Upper lobe of left lung (tissue), 6 donors: ENCODE data around the gene C1orf87. TPM values are rescaled to one million over a fixed set of nuclear protein-coding genes. Genes with fewer than 3 reads are reported as not detected.

Experiments
- ATAC-seq, 2 donors: fragments of 200-7000 bp; cut with Tn5 transposase; one replicate each; pipeline ENCODE4 v1.9.1; 2022; ENCODE audit warnings: mild to moderate bottlenecking in 2 of 2, moderate library complexity in 2 of 2; ENCODE audit not compliant: low FRiP score in 2 of 2
- DNase-seq, 2 donors: peaks; one replicate each; pipeline ENCODE4 v3.0.0-alpha.2; 2019 to 2020
- H3K27ac ChIP-seq, 4 donors: fragments of 200-600 bp; sonication (generic); one replicate each; pipeline ENCODE4 v1.5.1; 2016 to 2019
- H3K27me3 ChIP-seq, 4 donors: fragments of 200-600 bp; sonication (generic); one replicate each; pipeline ENCODE4 v1.5.1; 2017 to 2019
- H3K36me3 ChIP-seq, 4 donors: fragments of 200-600 bp; sonication (generic); one replicate each; pipeline ENCODE4 v1.5.1; 2016 to 2019
- H3K4me1 ChIP-seq, 4 donors: fragments of 200-600 bp; sonication (generic); one replicate each; pipeline ENCODE4 v1.5.1; 2018 to 2019
- H3K4me3 ChIP-seq, 4 donors: fragments of 200-600 bp; sonication (generic); one replicate each; pipeline ENCODE4 v1.5.1; 2017 to 2019; ENCODE audit warnings: mild to moderate bottlenecking in 2 of 4, moderate library complexity in 1 of 4
- H3K9me3 ChIP-seq, 4 donors: fragments of 200-600 bp; sonication (generic); one replicate each; pipeline ENCODE4 v1.5.1; 2018 to 2019
- CTCF ChIP-seq, 6 experiments: fragments of 450-650 bp in 4 of 6; fragments of 200-600 bp in 2 of 6; sonication (generic) in 2 of 6; IDR thresholded peaks; one replicate each; pipeline ENCODE4 v1.5.1; 2016 to 2019; ENCODE audit warnings: antibody characterized with exemption in 6 of 6
- EP300 ChIP-seq, 4 donors: sonication (generic); formaldehyde crosslinking; IDR thresholded peaks; one replicate each; pipeline ENCODE4 v1.5.1; 2017; ENCODE audit warnings: antibody characterized with exemption in 4 of 4, control low read depth in 2 of 4
- POLR2A ChIP-seq, 4 donors: fragments of 450-650 bp; IDR thresholded peaks; one replicate each; pipeline ENCODE4 v1.5.1; 2016 to 2017; ENCODE audit warnings: antibody characterized with exemption in 4 of 4, mild to moderate bottlenecking in 2 of 4
- POLR2AphosphoS5 ChIP-seq, 2 donors: sonication (generic); formaldehyde crosslinking; IDR thresholded peaks; one replicate each; pipeline ENCODE4 v1.5.1; 2017; ENCODE audit warnings: antibody characterized with exemption in 2 of 2
- WGBS, 2 donors: methylation state at CpG; one replicate each; pipeline ENCODE4 v1.1.5; 2017 to 2018; 5-methylcytosine and 5-hydroxymethylcytosine counted together
- total RNA-seq, 6 donors: library from RNA; depleted of rRNA in 4 of 6; stranded (reverse); fragments of >200 nt in 4 of 6; gene quantifications; one replicate each; pipeline versions ENCODE4 v1.1.0 to v1.2.1, GENCODE V29; 2016 to 2021
- donor health status: DM: no; HTN: no; CAD: no; lungs with moderate emphysema.
- donor health status: DM: no; HTN: yes; CAD: no; lungs with severe emphysema.

C1orf87 gene
- total RNA-seq, 6 donors from 2014 or later, result 0.40 to 26.1 (median 4.8) TPM

- no peak for DNase-seq
- WGBS, 2 donors, result 56 to 74% methylated on average over 4 of the region's 4 CpGs
- no peak for ATAC-seq
Observed at GRCh38 chr1:60078182-60078581, 4.6 kb upstream of the C1orf87 start.

GRCh38 chr1:60071296-60071695, 2.3 kb downstream of the C1orf87 start:
- no peak for DNase-seq
- no peaks in the 10 kb centered on the region for H3K36me3 ChIP-seq
- 50 to 60% methylated on average over 1 of the region's 1 CpG for WGBS, 2 donors
- H3K9me3 ChIP-seq, result no peaks in the 10 kb centered on the region
- no peak for ATAC-seq
- no peak overlapping the region for H3K27ac ChIP-seq
- H3K4me3 ChIP-seq, result no peak overlapping the region
- peaks cover 0 to 6% (median 0%) of the 10 kb centered on the region in 4 donors for H3K4me1 ChIP-seq
- peaks cover 0 to 7% (median 0%) of the 10 kb centered on the region in 4 donors for H3K27me3 ChIP-seq
- TF ChIP-seq EP300 (IDR thresholded peaks at IDR 0.05), result no peak
- no peak for TF ChIP-seq POLR2AphosphoS5 (IDR thresholded peaks at IDR 0.05)
- no peak for TF ChIP-seq CTCF (IDR thresholded peaks at IDR 0.05)
- TF ChIP-seq POLR2A (IDR thresholded peaks at IDR 0.05), result no peak

More at GRCh38 chr1:60078182-60078581, 4.6 kb upstream of the C1orf87 start:
- Histone ChIP-seq H3K4me3 (no peak overlapping the region), H3K9me3 (no peaks in the 10 kb centered on the region), H3K4me1 (peaks cover 0 to 6% (median 0%) of the 10 kb centered on the region in 4 donors), H3K27me3 (peaks cover 0 to 7% (median 0%) of the 10 kb centered on the region in 4 donors), H3K27ac (no peak overlapping the region), H3K36me3 (no peaks in the 10 kb centered on the region)
- TF ChIP-seq EP300 (IDR thresholded peaks at IDR 0.05) (no peak), POLR2AphosphoS5 (IDR thresholded peaks at IDR 0.05) (no peak), CTCF (IDR thresholded peaks at IDR 0.05) (no peak), POLR2A (IDR thresholded peaks at IDR 0.05) (no peak)

GRCh38 chr1:60069691-60070090, 3.9 kb downstream of the C1orf87 start:
- Histone ChIP-seq H3K27me3 (peaks cover 0 to 7% (median 0%) of the 10 kb centered on the region in 4 donors), H3K9me3 (no peaks in the 10 kb centered on the region), H3K27ac (no peak overlapping the region), H3K36me3 (no peaks in the 10 kb centered on the region), H3K4me3 (no peak overlapping the region), H3K4me1 (peaks cover 0 to 6% (median 0%) of the 10 kb centered on the region in 4 donors)
- DNase-seq (no peak), ATAC-seq (no peak)
- WGBS, 2 donors, result 100% methylated on average over 1 of the region's 1 CpG
- TF ChIP-seq POLR2AphosphoS5 (IDR thresholded peaks at IDR 0.05) (no peak), EP300 (IDR thresholded peaks at IDR 0.05) (no peak), CTCF (IDR thresholded peaks at IDR 0.05) (no peak), POLR2A (IDR thresholded peaks at IDR 0.05) (no peak)

- peaks cover 0 to 2% (median 0%) of the 10 kb centered on the region in 4 donors for H3K4me1 ChIP-seq
- DNase-seq, result no peak
- no peak overlapping the region for H3K4me3 ChIP-seq
- ATAC-seq, result peak in 1 of 2 donors; percentile 46
- WGBS, 2 donors, result 68 to 93% methylated on average over 1 of the region's 1 CpG
- no peak overlapping the region for H3K27ac ChIP-seq
- no peak for TF ChIP-seq POLR2AphosphoS5 (IDR thresholded peaks at IDR 0.05)
- no peak for TF ChIP-seq POLR2A (IDR thresholded peaks at IDR 0.05)
- no peak for TF ChIP-seq CTCF (IDR thresholded peaks at IDR 0.05)
- H3K9me3 ChIP-seq, result no peaks in the 10 kb centered on the region
- H3K27me3 ChIP-seq, result peaks cover 0 to 2% (median 0%) of the 10 kb centered on the region in 4 donors
- H3K36me3 ChIP-seq, result no peaks in the 10 kb centered on the region
Observed at GRCh38 chr1:60068393-60069045, 5.1 kb downstream of the C1orf87 start.

- Histone ChIP-seq H3K4me3 (no peak overlapping the region), H3K27me3 (no peaks in the 10 kb centered on the region), H3K27ac (no peak overlapping the region), H3K4me1 (no peaks in the 10 kb centered on the region), H3K9me3 (no peaks in the 10 kb centered on the region), H3K36me3 (no peaks in the 10 kb centered on the region)
- DNase-seq, result no peak
- ATAC-seq, result no peak
- WGBS, 2 donors, result 79 to 85% methylated on average over 1 of the region's 1 CpG
- TF ChIP-seq CTCF (IDR thresholded peaks at IDR 0.05) (no peak), POLR2AphosphoS5 (IDR thresholded peaks at IDR 0.05) (no peak), POLR2A (IDR thresholded peaks at IDR 0.05) (no peak)
Observed at GRCh38 chr1:60066001-60066400, 7.6 kb downstream of the C1orf87 start.
